K562 (cell line): ENCODE results near the gene DVL2. TPM values are rescaled to one million over a fixed set of nuclear protein-coding genes. Genes with fewer than 3 reads are reported as not detected.

Source experiments
- CHD2 ChIP-seq: IDR thresholded peaks from 2 replicates; pipeline ENCODE4 v1.6.1; 2011; ENCODE audit warnings: low read depth, low read length
- CTBP1 ChIP-seq: fragments of 450-650 bp; IDR thresholded peaks from 2 replicates; pipeline ENCODE4 v1.6.1; 2016; ENCODE audit warnings: borderline replicate concordance
- CUX1 ChIP-seq: fragments of 200-800 bp; sonication (Bioruptor generic); IDR thresholded peaks from 2 replicates; pipeline ENCODE4 v1.6.1; 2016; ENCODE audit warnings: missing genetic modification characterization, missing compliant biosample characterization
- MAFK ChIP-seq: IDR thresholded peaks from 2 replicates; pipeline ENCODE4 v1.6.1; 2011; ENCODE audit warnings: low read length, improper control_type of control experiment
- MIER1 ChIP-seq: fragments of 450-650 bp; IDR thresholded peaks from 2 replicates; pipeline ENCODE4 v1.6.1; 2016; ENCODE audit warnings: antibody characterized with exemption, mild to moderate bottlenecking, low read depth
- PBX2 ChIP-seq, 2 experiments: IDR thresholded peaks in 1 of 2; conservative IDR thresholded peaks in 1 of 2; 2 replicates each; pipeline ENCODE4 v1.6.1; 2016; ENCODE audit warnings: low read depth in 2 of 2, mild to moderate bottlenecking in 1 of 2, missing compliant biosample characterization in 1 of 2, missing genetic modification characterization in 1 of 2, moderate library complexity in 1 of 2
- PHB2 ChIP-seq: fragments of 450-650 bp; IDR thresholded peaks from 2 replicates; pipeline ENCODE4 v1.6.1; 2017; ENCODE audit warnings: low read depth
- SRSF1 ChIP-seq: fragments of 200-400 bp; formaldehyde crosslinking; IDR thresholded peaks from 2 replicates; pipeline ENCODE4 v1.6.1; 2017; ENCODE audit warnings: mild to moderate bottlenecking, low read depth, low read length, moderate library complexity
- ZNF318 ChIP-seq, 2 experiments: fragments of 450-650 bp; IDR thresholded peaks; 2 replicates each; pipeline ENCODE4 v1.6.1; 2016; ENCODE audit warnings: mild to moderate bottlenecking in 2 of 2, borderline replicate concordance in 1 of 2, low read depth in 1 of 2, moderate library complexity in 1 of 2
- polyA plus RNA-seq, 8 experiments: library from polyadenylated mRNA; depleted of rRNA in 4 of 8; stranded (reverse) in 5 of 8; unstranded in 3 of 8; fragments of >200 nt; fragmentation: Nextera tagmentation in 2 of 8; fragmentation: Illumina TruSeq in 1 of 8; extraction: Ambion mirVana in 2 of 8; extraction: Trizol in 1 of 8; gene quantifications; 2 replicates each; pipeline versions ENCODE4 v1.2.1 to v1.2.3, GENCODE V29; 2011 to 2014; ENCODE audit warnings: inconsistent platforms in 1 of 8, missing spikeins in 1 of 8
- total RNA-seq, 7 experiments: library from RNA; depleted of rRNA in 6 of 7; stranded (reverse); fragments of >200 nt in 6 of 7; fragmentation: Illumina TruSeq in 2 of 7; extraction: Trizol in 2 of 7; gene quantifications; 2 replicates each; pipeline versions ENCODE4 v1.2.1 to v1.2.3, GENCODE V29; 2011 to 2021; ENCODE audit warnings: low replicate concordance in 1 of 7

DVL2 gene
- total and polyA plus RNA-seq, 9 of the 15 experiments (the other 6 are each of a cell fraction or from before 2014, with no cell fraction given): 1.3 to 49.5 (median 24.3) TPM

GRCh38 chr17:7262935-7263800 lies 28.9 kb upstream of the DVL2 start (continued):
- TF ChIP-seq CUX1 (CRISPR knock-in tag) (no peak), PBX2 (CRISPR knock-in tag; IDR thresholded peaks at IDR 0.05; ENCODE audit: low read depth) (no peak), PBX2 (tag; conservative IDR thresholded peaks at IDR 0.05; ENCODE audit: low read depth) (no peak), MIER1 (no peak), ZNF318 (IDR thresholded peaks at IDR 0.05; ENCODE audit: borderline replicate concordance in 1 of 2, low read depth in 1 of 2) (peak in 1 of 2 experiments; percentile 45; a peak in 1 of 4 replicates), PHB2 (no peak), CTBP1 (peak; percentile 61; the same call in 1 of the 2 replicates), SRSF1 (no peak), CHD2 (peak; percentile 47; the same call in 1 of the 2 replicates), MAFK (no peak)
